ENCODE measurements around the gene TOR4A. TPM values are rescaled to one million over a fixed set of nuclear protein-coding genes. Genes with fewer than 3 reads are reported as not detected.

Gene TOR4A
- total RNA-seq, 4 donors from 2014 or later, result 4.7 to 7.4 (median 6.9) TPM

DNA sequence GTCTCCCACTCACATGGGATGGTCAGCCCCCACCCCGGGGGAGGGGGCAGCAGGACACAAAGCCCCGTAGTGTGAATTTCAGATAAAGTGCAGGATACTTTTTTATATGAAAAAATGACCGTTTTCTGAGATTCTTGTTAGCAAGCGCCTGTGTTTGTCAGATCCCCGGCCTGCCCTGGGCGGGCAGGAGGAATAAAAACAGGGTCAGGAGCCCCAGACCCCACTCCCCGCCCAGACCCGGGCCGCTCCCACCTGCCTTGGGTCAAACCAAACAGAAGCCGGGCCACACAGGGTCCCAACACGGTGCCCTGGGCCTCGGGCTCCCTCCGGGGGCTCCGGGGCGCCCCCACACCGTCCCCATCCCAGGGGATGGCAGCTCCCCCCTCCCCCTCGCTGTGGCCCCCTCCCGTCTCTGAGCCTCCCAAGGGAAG is 38.1 kb downstream of the TOR4A start:
- H3K27me3 ChIP-seq, result peaks cover 39% of the 10 kb centered on the region
- H3K27ac ChIP-seq, result peak overlapping the region in 1 of 4 donors; percentile 63
- 52% methylated on average over 2 of the region's 18 CpGs; no CpG with 5 or more reads in 1 of the 2 donors for WGBS, 2 donors (ENCODE audit: low coverage in 1 of 2)
- H3K36me3 ChIP-seq, result peaks cover 0 to 8% of the 10 kb centered on the region in 2 donors
- H3K9me3 ChIP-seq, result no peaks in the 10 kb centered on the region
- no peak for ATAC-seq
- TF ChIP-seq, protein P1, sequence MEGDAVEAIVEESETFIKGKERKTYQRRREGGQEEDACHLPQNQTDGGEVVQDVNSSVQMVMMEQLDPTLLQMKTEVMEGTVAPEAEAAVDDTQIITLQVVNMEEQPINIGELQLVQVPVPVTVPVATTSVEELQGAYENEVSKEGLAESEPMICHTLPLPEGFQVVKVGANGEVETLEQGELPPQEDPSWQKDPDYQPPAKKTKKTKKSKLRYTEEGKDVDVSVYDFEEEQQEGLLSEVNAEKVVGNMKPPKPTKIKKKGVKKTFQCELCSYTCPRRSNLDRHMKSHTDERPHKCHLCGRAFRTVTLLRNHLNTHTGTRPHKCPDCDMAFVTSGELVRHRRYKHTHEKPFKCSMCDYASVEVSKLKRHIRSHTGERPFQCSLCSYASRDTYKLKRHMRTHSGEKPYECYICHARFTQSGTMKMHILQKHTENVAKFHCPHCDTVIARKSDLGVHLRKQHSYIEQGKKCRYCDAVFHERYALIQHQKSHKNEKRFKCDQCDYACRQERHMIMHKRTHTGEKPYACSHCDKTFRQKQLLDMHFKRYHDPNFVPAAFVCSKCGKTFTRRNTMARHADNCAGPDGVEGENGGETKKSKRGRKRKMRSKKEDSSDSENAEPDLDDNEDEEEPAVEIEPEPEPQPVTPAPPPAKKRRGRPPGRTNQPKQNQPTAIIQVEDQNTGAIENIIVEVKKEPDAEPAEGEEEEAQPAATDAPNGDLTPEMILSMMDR (IDR thresholded peaks at IDR 0.05), result no peak
- H3K4me1 ChIP-seq, result peaks cover 0 to 31% (median 12%) of the 10 kb centered on the region in 3 donors
- peak overlapping the region in 1 of 2 donors; percentile 44 for H3K4me3 ChIP-seq

DNA sequence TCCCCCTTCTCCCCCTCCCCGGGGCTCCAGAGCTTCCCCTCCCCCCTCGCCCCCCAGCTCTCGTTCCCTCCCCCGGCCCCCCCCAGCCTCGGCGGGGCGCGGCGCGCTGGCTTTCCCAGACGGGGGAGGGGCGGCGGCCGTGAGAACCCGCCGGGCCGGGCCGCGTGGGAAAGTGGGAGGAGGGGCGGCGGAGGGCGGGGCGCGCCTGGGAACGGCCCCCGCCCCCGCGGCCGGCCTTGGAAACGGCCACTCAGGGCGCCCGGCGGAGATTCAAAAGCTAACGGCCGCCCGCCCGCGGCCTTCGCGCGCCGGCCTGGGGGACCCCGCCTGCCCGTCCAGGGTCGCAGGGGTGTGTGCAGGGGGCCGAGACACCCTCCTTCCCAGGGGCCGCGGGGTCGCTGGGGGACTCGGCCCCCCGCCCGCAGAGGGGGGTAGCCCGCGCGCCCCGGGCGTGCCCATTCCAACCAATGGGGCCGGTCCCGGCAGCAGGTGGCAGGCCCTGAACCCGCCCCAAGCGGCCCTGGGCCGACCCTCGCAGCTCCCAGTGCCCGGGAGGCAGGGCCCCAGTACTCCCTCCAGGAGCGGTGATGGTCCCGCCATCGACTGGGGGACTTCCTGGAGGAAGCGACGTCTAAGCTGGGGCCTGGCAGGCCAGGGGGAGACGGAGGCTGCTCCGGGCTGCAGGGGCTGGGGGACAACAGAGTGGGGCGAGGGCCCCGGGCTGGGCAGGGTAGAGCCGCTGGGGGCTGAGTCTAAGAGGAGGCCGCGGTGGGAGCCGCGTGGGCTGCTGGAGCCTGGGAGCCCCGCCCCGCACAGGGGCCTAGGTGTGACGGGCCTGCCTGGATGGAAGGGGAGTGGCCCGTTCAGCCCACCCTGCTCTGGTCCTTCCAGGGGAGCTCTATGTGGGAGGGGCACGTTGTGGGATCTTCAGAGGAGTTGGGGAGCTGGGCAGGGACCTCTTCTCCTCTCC is 38.8 kb downstream of the TOR4A start:
- peak overlapping the region in 1 of 2 donors; percentile 44 for H3K4me3 ChIP-seq
- no peaks in the 10 kb centered on the region for H3K9me3 ChIP-seq
- TF ChIP-seq EP300 (IDR thresholded peaks at IDR 0.05), result no peak
- TF ChIP-seq, protein P1 (IDR thresholded peaks at IDR 0.05), result no peak
- TF ChIP-seq POLR2AphosphoS5 (IDR thresholded peaks at IDR 0.05), result no peak
- TF ChIP-seq POLR2A (IDR thresholded peaks at IDR 0.05), result no peak
- H3K36me3 ChIP-seq, result peaks cover 0 to 8% of the 10 kb centered on the region in 2 donors
- ATAC-seq, result no peak
- H3K27me3 ChIP-seq, result peaks cover 38% of the 10 kb centered on the region
- H3K27ac ChIP-seq, result peak overlapping the region in 1 of 4 donors; percentile 66
- WGBS, 2 donors (ENCODE audit: low coverage in 1 of 2), result no CpG with 5 or more reads among the region's 83 CpGs
- peaks cover 0 to 38% (median 12%) of the 10 kb centered on the region in 3 donors for H3K4me1 ChIP-seq

DNA sequence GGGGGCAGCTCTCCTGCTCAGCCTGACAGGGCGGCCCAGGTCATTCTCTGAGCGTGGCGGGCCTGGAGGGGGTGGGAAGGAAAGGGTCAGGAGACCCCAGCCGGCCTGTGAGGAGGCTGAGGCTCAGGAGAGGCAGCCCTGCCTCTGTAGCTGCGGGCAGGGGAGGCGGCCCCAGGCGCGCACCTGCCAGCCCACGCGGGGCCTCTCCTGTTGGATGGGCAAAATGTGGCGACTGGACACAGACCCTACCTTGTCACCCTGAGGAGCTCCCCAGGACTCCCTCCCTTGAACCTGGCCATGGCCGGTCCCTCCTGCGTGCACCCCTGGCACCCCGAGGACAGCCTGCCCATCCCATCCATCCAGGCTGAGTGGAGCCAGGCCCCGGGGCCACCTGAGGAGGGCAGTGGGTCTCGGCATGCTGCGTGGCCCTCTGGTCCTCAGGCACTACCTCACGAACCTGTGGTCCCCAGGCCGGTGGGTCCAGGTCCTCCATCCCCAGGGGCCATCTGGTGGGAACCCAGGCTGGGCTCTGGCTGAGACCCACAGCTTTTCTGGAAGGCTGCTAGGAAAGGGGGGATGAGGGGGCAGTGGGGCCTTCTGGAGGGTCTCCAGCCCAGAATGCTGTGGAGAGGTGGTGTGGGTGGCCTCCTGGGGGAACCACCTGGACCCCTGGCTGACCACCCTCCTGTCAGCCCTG is 39.6 kb downstream of the TOR4A start:
- TF ChIP-seq POLR2A (IDR thresholded peaks at IDR 0.05) (no peak), EP300 (IDR thresholded peaks at IDR 0.05) (no peak), POLR2AphosphoS5 (IDR thresholded peaks at IDR 0.05) (no peak)
- TF ChIP-seq, protein P1 (IDR thresholded peaks at IDR 0.05), result no peak
- WGBS, 2 donors (ENCODE audit: low coverage in 1 of 2), result 100% methylated on average over 1 of the region's 19 CpGs; no CpG with 5 or more reads in 1 of the 2 donors
- Histone ChIP-seq H3K4me1 (peaks cover 0 to 38% (median 12%) of the 10 kb centered on the region in 3 donors), H3K36me3 (peaks cover 0 to 8% of the 10 kb centered on the region in 2 donors), H3K9me3 (no peaks in the 10 kb centered on the region), H3K27me3 (peaks cover 33% of the 10 kb centered on the region), H3K27ac (peak overlapping the region in 1 of 4 donors; percentile 66), H3K4me3 (no peak overlapping the region)
- no peak for ATAC-seq

DNA sequence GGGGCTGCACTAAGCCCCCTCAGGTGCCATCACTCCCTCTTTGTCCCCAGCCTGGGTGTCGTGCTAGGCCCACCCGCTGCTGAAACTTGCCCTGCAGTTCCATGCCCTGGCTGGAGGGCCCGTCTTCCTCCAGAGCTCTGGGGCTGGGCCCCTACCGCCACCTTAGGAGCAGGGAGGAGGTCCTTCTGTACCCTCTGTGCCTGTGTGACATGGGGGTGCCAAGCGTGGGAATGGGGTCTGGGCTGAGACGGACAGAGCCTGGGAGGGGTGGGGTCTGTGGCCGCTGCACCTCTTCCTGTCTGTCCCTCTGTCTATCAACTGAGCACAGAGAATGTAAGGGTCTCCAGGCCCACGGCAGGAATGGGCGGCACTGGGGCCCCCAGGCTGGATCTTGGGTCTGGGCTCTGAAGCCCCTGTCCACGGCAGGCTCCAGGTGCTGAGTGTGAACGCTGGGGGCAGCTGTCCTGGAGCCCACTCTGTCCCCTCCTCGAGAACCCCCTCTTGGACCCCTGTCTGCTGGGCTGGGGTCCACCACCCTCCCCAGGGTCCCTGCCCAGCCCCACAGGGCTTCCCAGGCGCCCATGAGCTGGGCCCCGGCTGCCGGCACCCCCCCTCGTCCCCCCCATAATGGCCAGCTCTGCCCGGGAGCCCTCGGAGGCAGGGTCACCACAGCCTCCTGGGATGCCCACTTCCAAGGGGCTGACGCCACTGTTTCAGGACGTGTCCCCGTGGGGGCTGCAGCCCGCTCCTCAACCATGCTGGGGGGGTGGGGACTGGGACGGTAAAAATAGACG is 40.4 kb downstream of the TOR4A start:
- WGBS, 2 donors (ENCODE audit: low coverage in 1 of 2), result 40 to 100% methylated on average over 1 to 2 of the region's 24 CpGs
- Histone ChIP-seq H3K4me3 (no peak overlapping the region), H3K4me1 (peaks cover 0 to 38% (median 12%) of the 10 kb centered on the region in 3 donors), H3K27me3 (peaks cover 33% of the 10 kb centered on the region), H3K36me3 (peaks cover 0 to 8% of the 10 kb centered on the region in 2 donors), H3K9me3 (no peaks in the 10 kb centered on the region), H3K27ac (peak overlapping the region in 1 of 4 donors; percentile 66)
- no peak for TF ChIP-seq POLR2A (IDR thresholded peaks at IDR 0.05)
- no peak for TF ChIP-seq POLR2AphosphoS5 (IDR thresholded peaks at IDR 0.05)
- TF ChIP-seq EP300 (IDR thresholded peaks at IDR 0.05), result no peak
- TF ChIP-seq, protein P1 (IDR thresholded peaks at IDR 0.05), result no peak
- no peak for ATAC-seq

All from gastroesophageal sphincter (tissue), 4 donors.